HG02759 (cell line): ENCODE measurements around the gene FSTL4.

Experiments used
- ATAC-seq: cut with Tn5 transposase; IDR thresholded peaks from one replicate; pipeline ENCODE4 v1.9.1; 2021; ENCODE audit warnings: mild to moderate bottlenecking, moderate library complexity; ENCODE audit not compliant: unreplicated experiment

FSTL4 gene

DNA sequence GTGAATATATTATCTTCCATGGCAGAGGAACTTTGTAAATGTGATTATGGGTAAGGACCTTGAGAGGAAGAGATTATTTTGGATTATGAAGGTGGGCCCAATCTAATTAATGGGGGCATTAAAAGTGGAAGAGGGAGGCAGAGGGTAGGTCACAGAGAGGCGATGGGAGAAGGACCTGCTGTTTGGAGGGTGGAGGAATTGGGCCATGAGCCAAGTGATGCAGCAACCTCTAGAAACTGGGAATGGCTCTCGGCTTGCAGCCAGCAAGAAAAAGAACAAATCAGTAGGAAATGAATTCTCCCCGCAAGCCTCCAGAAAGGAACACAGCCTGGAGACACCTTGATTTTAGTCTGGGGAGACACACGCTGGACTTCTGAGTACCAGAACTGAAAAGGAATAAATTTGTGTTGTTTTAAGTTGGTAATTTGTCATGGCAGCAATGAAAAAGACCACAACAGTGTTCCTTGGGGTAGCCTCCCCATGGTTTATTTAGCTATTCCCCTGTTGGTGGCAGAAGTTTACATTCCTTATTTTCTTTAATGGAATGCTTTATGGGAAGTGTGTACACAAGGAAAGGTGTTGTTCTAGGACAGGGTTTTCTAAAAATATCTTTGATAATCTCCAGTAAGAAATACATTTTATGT is 456.9 kb downstream of the FSTL4 start:
- ATAC-seq = no peak

DNA sequence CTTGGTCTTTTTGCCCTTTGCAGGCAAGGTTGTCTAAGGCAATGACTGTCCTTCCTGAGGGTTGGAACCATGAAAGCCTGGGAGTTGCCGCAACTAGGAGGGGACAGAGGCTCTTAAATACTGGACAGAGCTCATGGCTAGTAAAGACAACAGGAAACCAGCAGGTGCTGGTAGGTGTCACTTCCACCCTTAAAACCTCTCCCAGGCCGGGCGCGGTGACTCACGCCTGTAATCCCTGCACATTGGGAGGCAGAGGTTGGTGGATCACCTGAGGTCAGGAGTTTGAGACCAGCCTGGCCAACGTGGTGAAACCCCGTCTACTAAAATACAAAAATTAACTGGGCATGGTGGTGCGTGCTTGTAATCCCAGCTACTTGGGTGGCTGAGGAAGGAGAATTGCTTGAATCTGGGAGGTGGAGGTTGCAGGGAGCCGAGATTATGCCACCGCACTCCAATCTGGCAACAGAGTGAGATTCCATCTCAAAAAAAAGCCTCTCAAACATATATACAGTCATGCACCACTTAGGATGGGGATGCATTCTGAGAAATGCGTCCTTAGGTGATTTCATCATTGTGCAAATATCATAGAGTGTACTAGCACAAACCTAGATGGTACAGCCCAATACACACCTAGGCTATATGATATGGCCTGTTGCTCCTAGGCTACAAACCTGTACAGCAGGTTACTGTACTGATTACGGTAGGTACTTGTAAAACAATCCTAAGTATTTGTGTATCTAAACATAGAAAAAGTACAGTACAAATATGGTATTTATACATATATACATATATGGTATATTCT is 457.9 kb downstream of the FSTL4 start:
- no peak for ATAC-seq

GRCh38 chr5:133150909-133151544 is 461.3 kb downstream of the FSTL4 start:
- ATAC-seq = no peak

DNA sequence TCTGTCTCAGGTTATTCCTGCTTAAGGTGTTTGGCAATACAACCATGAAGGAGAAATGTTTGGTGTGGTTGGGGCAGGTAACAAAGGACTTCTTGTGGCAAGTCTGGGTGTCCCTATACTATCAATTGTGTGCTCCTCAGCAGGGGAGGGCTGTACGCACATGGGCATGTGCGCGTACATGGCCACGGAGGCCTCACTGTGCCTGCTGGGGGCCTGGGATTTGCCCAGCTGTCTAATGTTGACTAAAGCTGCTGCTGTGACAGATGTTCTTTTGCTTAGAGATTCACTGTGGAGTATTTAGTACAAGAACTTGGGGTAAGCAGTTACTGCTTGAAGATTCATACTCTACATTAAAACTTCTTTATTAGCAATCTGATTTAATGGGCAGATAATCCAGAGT is 463.0 kb downstream of the FSTL4 start:
- no peak for ATAC-seq

- ATAC-seq = no peak
Observed at GRCh38 chr5:133147815-133148567, 464.4 kb downstream of the FSTL4 start.

DNA sequence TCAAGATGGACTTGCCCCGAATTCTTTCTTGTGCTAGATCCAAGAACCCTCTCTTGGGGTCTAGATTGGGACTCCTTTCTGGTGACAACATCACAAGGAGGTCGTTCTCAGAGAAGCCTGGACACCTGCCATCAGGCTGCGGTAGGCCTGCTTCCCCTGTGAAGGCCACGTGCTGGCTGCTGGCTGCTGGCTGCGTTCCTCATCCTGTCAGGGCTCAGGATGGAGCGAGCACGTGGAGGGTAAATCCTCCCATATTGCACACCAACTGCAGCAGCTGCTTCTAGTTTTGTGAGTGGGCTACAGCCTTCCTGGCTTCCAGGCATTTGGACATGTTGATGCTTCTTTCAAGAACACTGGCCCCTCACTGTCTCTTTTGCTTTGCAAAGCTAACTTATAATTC is 464.9 kb downstream of the FSTL4 start:
- ATAC-seq = no peak
